ENCODE results near the gene CREG1.

- TF ChIP-seq GATA3 (IDR thresholded peaks at IDR 0.05; ENCODE audit: low read depth, low read length), result no peak
- no peak for TF ChIP-seq GATA2 (IDR thresholded peaks at IDR 0.05; ENCODE audit: low read depth, low read length)
Observed at GRCh38 chr1:167541003-167541402, 12.6 kb downstream of the CREG1 start.

All from SH-SY5Y (cell line).